ENCODE results near the gene CEP250.

DNA sequence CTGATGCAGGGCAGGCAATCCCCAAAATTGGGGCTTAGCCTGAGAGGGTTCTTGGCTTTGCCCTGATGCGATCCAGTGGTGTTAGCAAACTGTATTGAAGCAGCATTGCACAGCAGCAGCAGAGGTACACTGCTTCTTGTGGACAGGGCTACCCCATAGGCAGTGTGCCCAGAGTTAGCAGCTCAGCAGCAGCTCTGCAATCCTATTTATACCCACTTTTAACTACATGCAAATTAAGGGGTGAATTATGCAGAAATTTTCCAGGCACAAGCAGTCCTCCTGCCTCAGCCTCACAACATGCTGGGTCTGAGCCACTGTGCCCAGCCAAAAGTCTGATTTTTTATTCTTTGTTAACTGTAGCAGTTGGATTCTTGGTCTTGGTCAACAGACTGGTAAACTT, 70.2 kb downstream of the CEP250 start:
- TF ChIP-seq EZH2phosphoT487 (IDR thresholded peaks at IDR 0.05; ENCODE audit: insufficient read depth, low read depth) (no peak), EZH2 (IDR thresholded peaks at IDR 0.05; ENCODE audit: insufficient read depth, poor library complexity, severe bottlenecking) (no peak)

Data from GM23248 (cell line).